OCI-LY7 (cell line): ENCODE data around the gene UQCRHL. TPM values are rescaled to one million over a fixed set of nuclear protein-coding genes. Genes with fewer than 3 reads are reported as not detected.

Source experiments
- BruUV-seq: library from RNA; stranded (reverse); fragments of 400-500 nt; replicated peaks from 2 replicates; lab custom pipeline; 2021; lab: Mats Ljungman, UMichigan
- CTCF ChIA-PET: fragments of 300-600 bp; sonication (Branson Sonifier 250); formaldehyde crosslinking; loops from one replicate; lab custom pipeline; 2022; ENCODE audit warnings: antibody characterized with exemption; ENCODE audit not compliant: unreplicated experiment; lab: Charles Lee
- POLR2A ChIA-PET: fragments of 300-600 bp; sonication (Branson Sonifier 250); formaldehyde crosslinking; loops from one replicate; lab custom pipeline; 2022; ENCODE audit warnings: antibody characterized with exemption; lab: Charles Lee
- DNase-seq: peaks from one replicate; pipeline ENCODE4 v3.0.0-alpha.2; 2015; ENCODE audit warnings: low spot score
- H2AFZ ChIP-seq: fragments of 200-600 bp; sonication (generic), shearing (Covaris generic); 2 replicates; pipeline ENCODE4 v1.6.1; 2014; ENCODE audit warnings: mild to moderate bottlenecking, antibody characterized with exemption, low read length, moderate library complexity
- H3K27ac ChIP-seq: fragments of 200-600 bp; sonication (generic); 2 replicates; pipeline ENCODE4 v1.5.1; 2014; ENCODE audit warnings: mixed run types, low read depth, mild to moderate bottlenecking, moderate library complexity, low read length, inconsistent platforms; ENCODE audit not compliant: poor library complexity, severe bottlenecking
- H3K36me3 ChIP-seq: fragments of 200-600 bp; sonication (generic); 2 replicates; pipeline ENCODE4 v1.6.1; 2014; ENCODE audit warnings: mild to moderate bottlenecking, antibody characterized with exemption, low read length, moderate library complexity, mixed read lengths; ENCODE audit not compliant: insufficient read depth
- H3K4me1 ChIP-seq: fragments of 200-600 bp; sonication (generic); 2 replicates; pipeline ENCODE4 v1.5.1; 2014; ENCODE audit warnings: mild to moderate bottlenecking, low read length; ENCODE audit not compliant: insufficient read depth, poor library complexity, severe bottlenecking
- H3K4me2 ChIP-seq: fragments of 200-600 bp; sonication (generic); 2 replicates; pipeline ENCODE4 v1.6.1; 2014; ENCODE audit warnings: mild to moderate bottlenecking, low read length
- H3K4me3 ChIP-seq: fragments of 200-600 bp; sonication (generic); 2 replicates; pipeline ENCODE4 v1.5.1; 2014; ENCODE audit warnings: mild to moderate bottlenecking, low read depth, low read length; ENCODE audit not compliant: poor library complexity, severe bottlenecking
- H3K79me2 ChIP-seq: fragments of 200-600 bp; sonication (generic); 2 replicates; pipeline ENCODE4 v1.6.1; 2016; ENCODE audit warnings: low read depth, mild to moderate bottlenecking, low read length, moderate library complexity, mixed read lengths; ENCODE audit not compliant: insufficient read depth
- H3K9me2 ChIP-seq: fragments of 200-600 bp; sonication (generic); 2 replicates; pipeline ENCODE4 v1.6.1; 2016; ENCODE audit warnings: mild to moderate bottlenecking, low read length, mixed read lengths; ENCODE audit not compliant: insufficient read depth
- H3K9me3 ChIP-seq: fragments of 200-600 bp; sonication (generic); 2 replicates; pipeline ENCODE4 v1.6.1; 2014; ENCODE audit warnings: mild to moderate bottlenecking, mixed run types, low read length, mixed read lengths
- H4K20me1 ChIP-seq: fragments of 200-600 bp; sonication (generic); 2 replicates; pipeline ENCODE4 v1.6.1; 2014; ENCODE audit warnings: mild to moderate bottlenecking, antibody characterized with exemption, low read length, moderate library complexity, mixed read lengths; ENCODE audit not compliant: insufficient read depth
- CTCF ChIP-seq: fragments of 200-600 bp; sonication (generic); conservative IDR thresholded peaks from 2 replicates; pipeline ENCODE4 v1.5.1; 2014; ENCODE audit warnings: mild to moderate bottlenecking, antibody characterized with exemption, low read length, moderate library complexity, mixed read lengths
- EZH2phosphoT487 ChIP-seq: fragments of 200-600 bp; sonication (generic); IDR thresholded peaks from 2 replicates; pipeline ENCODE4 v1.6.1; 2018; ENCODE audit warnings: low read depth, borderline replicate concordance, mild to moderate bottlenecking, mixed run types, antibody characterized with exemption, low read length, moderate library complexity, mixed read lengths
- intact Hi-C: fragments of 100-400 bp; cut with micrococcal nuclease; formaldehyde crosslinking; loops from one replicate; pipeline ENCODE4 v1.10.0; 2022; ENCODE audit not compliant: unreplicated experiment
- total RNA-seq, 2 experiments: library from RNA; depleted of rRNA in 1 of 2; stranded (reverse); fragments of >200 nt in 1 of 2; shearing (Covaris generic) in 1 of 2; gene quantifications; 2 replicates each; pipeline ENCODE4 v1.2.3, GENCODE V29; 2014 to 2022

UQCRHL gene
- total RNA-seq, 2 experiments from 2014 or later = 2.4 to 12.4 TPM

GRCh38 chr1:15848143-15848928 lies 40.9 kb upstream of the UQCRHL start:
- Histone ChIP-seq H2AFZ (no peak overlapping the region), H3K4me3 (peak overlapping the region; percentile 87), H4K20me1 (peaks cover 14% of the 10 kb centered on the region), H3K79me2 (peaks cover 77% of the 10 kb centered on the region), H3K9me2 (no peaks in the 10 kb centered on the region), H3K36me3 (peaks cover 15% of the 10 kb centered on the region), H3K27ac (peak overlapping the region; percentile 98), H3K4me2 (peak overlapping the region; percentile 94), H3K9me3 (no peaks in the 10 kb centered on the region), H3K4me1 (peaks cover 65% of the 10 kb centered on the region)
- intact Hi-C loops = no loop called here
- no TSS peak for BruUV-seq
- POLR2A ChIA-PET = interaction anchor here (1.1 to 2.4 kb wide), 3 partner anchors 10 to 18 kb away, joined by 3 to 33 read pairs (median 6); no protein-coding TSS in a partner anchor
- CTCF ChIA-PET = no interaction called here
- TF ChIP-seq CTCF (no peak), EZH2phosphoT487 (no peak)
- peak; percentile 68 for DNase-seq

- Histone ChIP-seq H3K79me2 (peaks cover 72% of the 10 kb centered on the region), H3K9me2 (no peaks in the 10 kb centered on the region), H3K4me1 (peaks cover 65% of the 10 kb centered on the region), H4K20me1 (peaks cover 14% of the 10 kb centered on the region), H3K4me2 (peak overlapping the region; percentile 94), H3K27ac (peak overlapping the region; percentile 98), H3K4me3 (peak overlapping the region; percentile 87), H3K36me3 (peaks cover 14% of the 10 kb centered on the region), H3K9me3 (no peaks in the 10 kb centered on the region), H2AFZ (no peak overlapping the region)
- CTCF ChIA-PET = no interaction called here
- DNase-seq = no peak
- no peak for TF ChIP-seq EZH2phosphoT487
- no peak for TF ChIP-seq CTCF
- intact Hi-C loops = loop anchor here (1.0 to 2.0 kb wide), 2 partner anchors 13 to 33 kb away; no protein-coding TSS in a partner anchor
- POLR2A ChIA-PET = interaction anchor here (0.8 to 2.4 kb wide), 5 partner anchors 9 to 23 kb away, joined by 3 to 33 read pairs (median 5); no protein-coding TSS in a partner anchor
- no TSS peak for BruUV-seq
Measured at GRCh38 chr1:15847893-15848142, 40.4 kb upstream of the UQCRHL start.
